ENCODE data around the gene NAXD. TPM values are rescaled to one million over a fixed set of nuclear protein-coding genes. Genes with fewer than 3 reads are reported as not detected.

NAXD gene
- total and polyA plus RNA-seq, 2 of the 4 experiments (the other 2 are of a cell fraction), result 10.2 to 27.2 TPM

GRCh38 chr13:110643768-110644421 lies 28.6 kb downstream of the NAXD start:
- CTCF ChIA-PET, result interaction anchor here (1.4 to 2.0 kb wide), 2 partner anchors 40 to 175 kb away, joined by 4 to 6 read pairs; no protein-coding TSS in a partner anchor
- intact Hi-C loops (cut with micrococcal nuclease), result no loop called here
- ATAC-seq (ENCODE audit: low read depth), result no peak

More at GRCh38 chr13:110643768-110644421, 28.6 kb downstream of the NAXD start:
- no peak overlapping the region for H4K5ac ChIP-seq (ENCODE audit: low read depth, low read length)
- H3K9me3 ChIP-seq (ENCODE audit: control insufficient read depth, insufficient read depth, low read length), result no peaks in the 10 kb centered on the region
- peaks cover 8% of the 10 kb centered on the region; the same call in 1 of the 2 replicates for H3K4me1 ChIP-seq (ENCODE audit: control insufficient read depth, insufficient read depth, low read length)
- H2AFZ ChIP-seq (replicated peaks; ENCODE audit: low read length, poor library complexity), result no peak overlapping the region
- no peak overlapping the region for H3K4me2 ChIP-seq (ENCODE audit: low read depth, low read length)
- 100% methylated on average over 3 of the region's 13 CpGs; no CpG with 5 or more reads in 1 of the 2 experiments for WGBS, 2 experiments (ENCODE audit: extremely low coverage in 2 of 2, insufficient read length in 1 of 2)
- no TSS peak for BruUV-seq (replicated peaks)
- TF ChIP-seq MAZ (IDR thresholded peaks at IDR 0.05; ENCODE audit: borderline replicate concordance, low read depth, low read length) (no peak), CTCF (conservative IDR thresholded peaks at IDR 0.05; ENCODE audit: low read depth, low read length) (no peak), CEBPB (IDR thresholded peaks at IDR 0.05; ENCODE audit: low read depth, low read length) (peak; percentile 19; the same call in 1 of the 2 replicates)
- H3K18ac ChIP-seq (ENCODE audit: low read depth, low read length), result no peak overlapping the region
- no peak overlapping the region for H2BK20ac ChIP-seq (ENCODE audit: low read depth, low read length)
- H2AK5ac ChIP-seq (ENCODE audit: low read depth, low read length), result no peak overlapping the region
- dilution Hi-C loops (cut with HindIII; ENCODE audit: low sequenced_read_pairs, unreplicated experiment) (no loop called here), in situ Hi-C loops (cut with MboI; ENCODE audit: low sequenced_read_pairs) (no loop called here)
- H3K79me1 ChIP-seq (ENCODE audit: low read depth in 1 of 2, low read length in 2 of 2), result peaks cover 4 to 27% of the 10 kb centered on the region in 2 experiments; a peak in 3 of 4 replicates
- H2BK5ac ChIP-seq (ENCODE audit: low read depth, low read length, poor library complexity, severe bottlenecking), result no peak overlapping the region
- H3K9me1 ChIP-seq (ENCODE audit: insufficient read depth, low read length), result peaks cover 7% of the 10 kb centered on the region; the same call in 1 of the 2 replicates
- H2AK9ac ChIP-seq (replicated peaks; ENCODE audit: low read depth, low read length, poor library complexity), result no peak overlapping the region
- no peak overlapping the region for H4K91ac ChIP-seq (ENCODE audit: insufficient read depth, low read depth, low read length)
- H3K36me3 ChIP-seq (ENCODE audit: control insufficient read depth, insufficient read depth, low read length), result peaks cover 54% of the 10 kb centered on the region
- no peak overlapping the region for H3K4me3 ChIP-seq (ENCODE audit: insufficient read depth, low read depth, low read length)
- H4K20me1 ChIP-seq (ENCODE audit: insufficient read depth, low read length), result peaks cover 22% of the 10 kb centered on the region
- POLR2A ChIA-PET (ENCODE audit: unreplicated experiment), result no interaction called here
- H3K4ac ChIP-seq (ENCODE audit: low read depth, low read length), result no peak overlapping the region
- H3K56ac ChIP-seq (ENCODE audit: extremely low read depth, insufficient read depth, low read length), result no peak overlapping the region
- no peak overlapping the region for H2BK120ac ChIP-seq (ENCODE audit: low read depth, low read length)
- DNase-seq, result no peak
- no peak overlapping the region for H3K23ac ChIP-seq (ENCODE audit: low read depth, low read length)
- no peak overlapping the region for H3K9ac ChIP-seq (ENCODE audit: low read depth, low read length)
- no peaks in the 10 kb centered on the region for H3K27me3 ChIP-seq (ENCODE audit: control insufficient read depth, insufficient read depth, low read length)
- H3K14ac ChIP-seq (replicated peaks; ENCODE audit: low read depth, low read length), result no peak overlapping the region
- no peak overlapping the region for H2BK15ac ChIP-seq (ENCODE audit: low read depth, low read length)
- H3K27ac ChIP-seq (ENCODE audit: insufficient read depth, low read length), result no peak overlapping the region
- H4K8ac ChIP-seq (ENCODE audit: low read depth in 2 of 2, low read length in 2 of 2), result no peak overlapping the region
